Natural killer cell (primary cell): ENCODE measurements around the gene CFAP57. TPM values are rescaled to one million over a fixed set of nuclear protein-coding genes. Genes with fewer than 3 reads are reported as not detected.

Source experiments
- ATAC-seq, 3 donors: fragments of 150-1000 bp in 2 of 3; fragments of 200-7000 bp in 1 of 3; cut with Tn5 transposase; 1 replicate in 1 of 3; 2 replicates in 2 of 3; pipeline ENCODE4 v1.10.0; 2021; ENCODE audit warnings: mild to moderate bottlenecking in 2 of 3, moderate library complexity in 2 of 3
- DNase-seq, 2 donors: peaks; one replicate each; pipeline versions ENCODE4 v3.0.0 to v3.0.0-alpha.2; 2013 to 2021; ENCODE audit warnings: mixed read lengths in 1 of 2
- H3K27ac ChIP-seq: one replicate; pipeline ENCODE4 v1.5.1; 2013; ENCODE audit warnings: mild to moderate bottlenecking, low read length
- H3K27me3 ChIP-seq: one replicate; pipeline ENCODE4 v1.6.1; 2013; ENCODE audit warnings: low read length; ENCODE audit not compliant: control insufficient read depth, insufficient read depth
- H3K36me3 ChIP-seq: one replicate; pipeline ENCODE4 v1.6.1; 2013; ENCODE audit warnings: low read length; ENCODE audit not compliant: control insufficient read depth, insufficient read depth
- H3K4me1 ChIP-seq: one replicate; pipeline ENCODE4 v1.6.1; 2013; ENCODE audit warnings: low read length; ENCODE audit not compliant: control insufficient read depth, insufficient read depth
- H3K4me3 ChIP-seq: one replicate; pipeline ENCODE4 v1.5.1; 2013; ENCODE audit warnings: low read length
- H3K9me3 ChIP-seq: one replicate; pipeline ENCODE4 v1.6.1; 2013; ENCODE audit warnings: low read length; ENCODE audit not compliant: control insufficient read depth, insufficient read depth
- H3K27ac Mint-ChIP-seq, 2 donors: one replicate each; pipeline ENCODE4 v1.8.0; 2022; ENCODE audit warnings: mild to moderate bottlenecking in 2 of 2, mixed read lengths in 2 of 2, moderate library complexity in 1 of 2
- H3K27me3 Mint-ChIP-seq, 2 donors: one replicate each; pipeline ENCODE4 v1.8.0; 2022; ENCODE audit warnings: low read depth in 2 of 2, mixed read lengths in 2 of 2
- H3K36me3 Mint-ChIP-seq: one replicate; pipeline ENCODE4 v1.8.0; 2022; ENCODE audit warnings: mixed read lengths
- H3K4me1 Mint-ChIP-seq, 2 donors: one replicate each; pipeline ENCODE4 v1.8.0; 2022; ENCODE audit warnings: mixed read lengths in 2 of 2
- H3K4me3 Mint-ChIP-seq: one replicate; pipeline ENCODE4 v1.8.0; 2022; ENCODE audit warnings: mild to moderate bottlenecking, moderate library complexity, mixed read lengths
- H3K9me3 Mint-ChIP-seq, 2 donors: one replicate each; pipeline ENCODE4 v1.8.0; 2022; ENCODE audit warnings: mixed read lengths in 2 of 2
- CTCF ChIP-seq: fragments of 200-600 bp; IDR thresholded peaks from one replicate; pipeline ENCODE4 v1.8.0; 2022; ENCODE audit warnings: antibody characterized with exemption
- WGBS: methylation state at CpG from one replicate; pipeline ENCODE4 v1.1.7; 2013; ENCODE audit warnings: missing lambda C conversion rate; ENCODE audit not compliant: insufficient coverage; 5-methylcytosine and 5-hydroxymethylcytosine counted together
- intact Hi-C: fragments of 100-400 bp; cut with micrococcal nuclease; formaldehyde crosslinking; loops from one replicate; pipeline ENCODE4 v1.14.2; 2022
- total RNA-seq, 4 donors: library from RNA; stranded (reverse); fragments of 120-200 nt in 1 of 4; gene quantifications; one replicate each; pipeline versions ENCODE4 v1.2.3 to v1.2.4, GENCODE V29; 2013 to 2022

CFAP57 gene
- total RNA-seq, 3 donors from 2014 or later (not counting 1 experiment from before 2014, with no cell fraction given), result 0.19 TPM; not detected in 2

- TF ChIP-seq CTCF, result no peak
- H3K27me3 ChIP-seq, result no peaks in the 10 kb centered on the region
- H3K27ac Mint-ChIP-seq, result no peak overlapping the region
- H3K36me3 Mint-ChIP-seq, result no peaks in the 10 kb centered on the region
- H3K36me3 ChIP-seq, result no peaks in the 10 kb centered on the region
- intact Hi-C loops, result no loop called here
- H3K9me3 ChIP-seq, result no peaks in the 10 kb centered on the region
- H3K4me3 Mint-ChIP-seq, result no peak overlapping the region
- 85% methylated on average over 1 of the region's 1 CpG for WGBS
- no peaks in the 10 kb centered on the region for H3K9me3 Mint-ChIP-seq
- H3K4me1 Mint-ChIP-seq, result no peaks in the 10 kb centered on the region
- no peaks in the 10 kb centered on the region for H3K4me1 ChIP-seq
- ATAC-seq (no peak), DNase-seq (no peak)
- H3K27me3 Mint-ChIP-seq, result peaks cover 16 to 42% of the 10 kb centered on the region in 2 donors
- no peak overlapping the region for H3K27ac ChIP-seq
- H3K4me3 ChIP-seq, result no peak overlapping the region
Measured at GRCh38 chr1:43134068-43134467, 38.1 kb upstream of the CFAP57 start.

GRCh38 chr1:43134640-43135039 lies 37.5 kb upstream of the CFAP57 start:
- Histone ChIP-seq H3K4me1 (no peaks in the 10 kb centered on the region), H3K27ac (no peak overlapping the region), H3K9me3 (no peaks in the 10 kb centered on the region), H3K27me3 (no peaks in the 10 kb centered on the region), H3K4me3 (no peak overlapping the region), H3K36me3 (no peaks in the 10 kb centered on the region)
- Mint-ChIP-seq H3K4me1 (no peaks in the 10 kb centered on the region), H3K4me3 (no peak overlapping the region), H3K27me3 (peaks cover 20 to 46% of the 10 kb centered on the region in 2 donors), H3K9me3 (no peaks in the 10 kb centered on the region), H3K36me3 (no peaks in the 10 kb centered on the region), H3K27ac (no peak overlapping the region)
- ATAC-seq (no peak), DNase-seq (no peak)
- TF ChIP-seq CTCF, result no peak
- intact Hi-C loops, result no loop called here

- ATAC-seq, result no peak
- WGBS, result 82% methylated on average over 9 of the region's 9 CpGs
- intact Hi-C loops, result no loop called here
- H3K27ac Mint-ChIP-seq, result no peak overlapping the region
- H3K4me1 Mint-ChIP-seq, result no peaks in the 10 kb centered on the region
- no peak overlapping the region for H3K4me3 Mint-ChIP-seq
- no peak for DNase-seq
- no peaks in the 10 kb centered on the region for H3K36me3 Mint-ChIP-seq
- H3K27me3 ChIP-seq, result peaks cover 3% of the 10 kb centered on the region
- no peaks in the 10 kb centered on the region for H3K4me1 ChIP-seq
- H3K27me3 Mint-ChIP-seq, result peaks cover 17 to 51% of the 10 kb centered on the region in 2 donors
- no peaks in the 10 kb centered on the region for H3K36me3 ChIP-seq
- H3K9me3 Mint-ChIP-seq, result no peaks in the 10 kb centered on the region
- H3K9me3 ChIP-seq, result no peaks in the 10 kb centered on the region
- no peak overlapping the region for H3K27ac ChIP-seq
- TF ChIP-seq CTCF, result no peak
- no peak overlapping the region for H3K4me3 ChIP-seq
Measured at GRCh38 chr1:43135857-43136781, 36.0 kb upstream of the CFAP57 start.
